T follicular helper cell (primary cell): ENCODE data around the gene ABHD12.

ENCODE experiments used
- DNase-seq: peaks from one replicate; pipeline ENCODE4 v3.0.0-alpha.2; 2020; ENCODE audit warnings: low read depth

Gene ABHD12

DNA sequence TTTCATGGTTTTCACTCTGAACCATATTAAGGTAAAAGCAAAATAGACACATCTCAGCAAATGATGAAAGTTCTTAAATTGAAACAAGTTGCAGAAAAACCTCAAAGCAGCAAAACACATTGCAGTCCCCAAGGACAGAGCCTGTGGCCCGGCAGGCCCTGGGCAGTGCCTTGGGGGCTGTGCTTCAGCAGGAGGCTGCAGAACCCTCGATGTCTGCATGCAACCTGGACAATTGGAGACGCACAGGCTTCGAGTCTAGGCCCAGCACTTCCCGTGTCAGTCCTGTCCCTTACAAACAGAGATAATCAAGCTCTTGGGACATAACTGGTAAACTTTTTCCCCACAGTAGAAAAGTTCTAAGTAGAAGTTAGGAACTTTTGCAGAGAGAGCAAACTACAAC is 133.5 kb downstream of the ABHD12 start:
- DNase-seq, result no peak

DNA sequence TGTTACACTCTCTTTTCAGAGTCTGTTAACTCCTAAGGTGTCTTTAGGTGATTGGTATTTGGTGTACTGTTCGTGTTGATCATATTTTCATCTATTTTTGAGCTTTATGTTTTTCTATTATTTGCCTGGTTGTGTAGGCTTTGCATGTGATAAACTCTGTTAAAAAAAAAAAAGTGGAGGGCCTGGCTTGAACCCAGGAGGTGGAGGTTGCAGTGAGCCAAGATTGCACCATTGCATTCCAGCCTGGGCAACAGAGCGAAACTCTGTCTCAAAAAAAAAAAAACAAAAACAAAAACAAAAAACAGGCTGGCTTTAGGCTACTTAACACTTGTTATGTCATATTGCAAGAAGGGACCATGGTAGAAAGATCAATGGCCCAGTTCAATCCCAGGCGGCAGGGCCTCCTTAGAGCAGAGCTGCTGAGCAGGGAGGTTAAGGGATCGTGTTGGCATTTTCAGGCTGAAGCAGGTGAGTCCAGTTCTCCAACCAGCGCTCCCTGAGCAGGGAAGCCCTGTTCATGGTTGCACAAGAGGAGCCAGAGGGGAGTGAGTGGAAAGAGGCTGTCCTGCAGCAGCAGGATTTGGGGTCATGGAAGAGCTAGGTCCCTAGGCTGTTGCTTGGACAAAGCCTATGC is 134.3 kb downstream of the ABHD12 start:
- no peak for DNase-seq

DNA sequence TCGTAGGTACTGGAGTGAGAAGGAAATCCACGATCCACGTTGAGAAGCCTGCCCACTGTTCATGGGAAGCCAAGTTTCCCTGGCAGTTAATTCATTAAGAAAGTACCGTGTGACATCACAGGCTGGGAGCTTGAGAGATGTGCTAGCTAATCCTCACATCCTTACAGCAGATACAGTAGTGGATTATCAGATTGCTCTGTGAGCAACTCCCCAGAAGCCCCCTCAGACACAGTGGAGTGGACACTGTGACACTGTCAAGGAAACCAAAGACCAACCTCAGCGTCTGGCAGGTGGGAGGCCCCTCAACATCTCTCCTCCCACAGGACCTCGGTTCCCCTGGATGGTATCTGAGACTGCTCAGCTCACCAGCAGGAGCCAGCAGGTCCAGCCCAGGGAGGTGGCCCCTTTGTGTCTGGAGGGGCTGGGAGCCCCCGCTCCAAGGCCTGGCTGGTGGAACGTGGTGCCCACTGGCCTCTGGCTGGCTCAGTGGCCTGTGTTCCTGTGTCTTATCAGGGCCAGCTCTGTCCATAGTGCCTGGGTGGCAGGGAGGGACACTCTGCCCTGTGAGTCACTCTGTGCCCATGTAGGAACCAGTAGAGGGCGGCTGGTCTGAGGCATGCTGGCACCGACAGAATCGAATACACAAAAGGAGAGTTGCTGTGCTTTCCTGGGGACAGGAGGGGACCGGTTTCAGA is 135.5 kb downstream of the ABHD12 start:
- no peak for DNase-seq

DNA sequence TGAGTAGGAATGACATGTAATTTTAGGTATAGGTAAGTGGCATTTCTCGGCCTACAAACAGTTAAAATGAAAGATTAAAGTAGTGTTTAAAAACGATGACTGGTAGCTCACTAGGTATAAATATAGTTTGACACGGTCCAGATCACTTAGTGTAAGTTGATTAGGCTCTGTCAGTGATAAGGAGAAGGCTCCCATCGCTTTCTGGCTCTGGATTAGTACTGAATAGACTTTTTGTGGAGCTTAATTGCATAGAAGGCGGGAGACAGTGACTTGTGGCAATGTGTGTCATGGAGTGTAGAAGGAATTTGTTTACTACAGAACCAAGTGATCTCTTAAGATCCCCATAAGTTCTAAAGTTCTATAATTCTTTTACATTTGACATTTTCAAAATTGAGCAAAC is 136.1 kb downstream of the ABHD12 start:
- no peak for DNase-seq

DNA sequence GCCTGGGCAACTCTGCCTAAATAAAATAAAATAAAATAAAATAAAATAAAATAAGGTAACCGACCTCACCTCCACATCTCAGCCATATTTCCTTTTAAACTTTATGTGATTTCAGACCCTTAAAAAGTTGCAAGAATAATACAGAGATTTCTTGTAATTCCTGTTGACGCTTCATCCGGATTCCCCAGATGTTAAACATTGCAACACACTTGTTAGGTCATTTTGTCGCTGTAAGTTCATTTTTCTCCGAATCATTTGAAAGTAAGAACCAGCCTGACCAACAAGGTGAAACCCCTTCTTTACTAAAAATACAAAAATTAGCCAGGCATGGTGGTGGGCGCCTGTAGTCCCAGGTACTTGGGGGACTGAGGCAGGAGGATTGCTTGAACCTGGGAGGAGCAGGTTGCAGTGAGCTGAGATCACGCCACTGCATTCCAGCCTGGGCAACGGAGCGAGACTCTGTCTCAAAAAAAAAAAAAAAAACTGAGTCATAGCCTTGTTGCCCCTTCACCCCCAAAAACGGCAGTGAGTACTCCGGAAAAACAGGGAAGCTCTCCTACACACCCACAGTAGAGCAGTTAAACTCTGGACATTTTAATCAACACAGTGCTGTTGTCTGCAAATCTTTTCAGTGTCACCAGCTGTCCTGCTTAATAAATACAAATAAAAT is 136.9 kb downstream of the ABHD12 start:
- DNase-seq, result no peak

DNA sequence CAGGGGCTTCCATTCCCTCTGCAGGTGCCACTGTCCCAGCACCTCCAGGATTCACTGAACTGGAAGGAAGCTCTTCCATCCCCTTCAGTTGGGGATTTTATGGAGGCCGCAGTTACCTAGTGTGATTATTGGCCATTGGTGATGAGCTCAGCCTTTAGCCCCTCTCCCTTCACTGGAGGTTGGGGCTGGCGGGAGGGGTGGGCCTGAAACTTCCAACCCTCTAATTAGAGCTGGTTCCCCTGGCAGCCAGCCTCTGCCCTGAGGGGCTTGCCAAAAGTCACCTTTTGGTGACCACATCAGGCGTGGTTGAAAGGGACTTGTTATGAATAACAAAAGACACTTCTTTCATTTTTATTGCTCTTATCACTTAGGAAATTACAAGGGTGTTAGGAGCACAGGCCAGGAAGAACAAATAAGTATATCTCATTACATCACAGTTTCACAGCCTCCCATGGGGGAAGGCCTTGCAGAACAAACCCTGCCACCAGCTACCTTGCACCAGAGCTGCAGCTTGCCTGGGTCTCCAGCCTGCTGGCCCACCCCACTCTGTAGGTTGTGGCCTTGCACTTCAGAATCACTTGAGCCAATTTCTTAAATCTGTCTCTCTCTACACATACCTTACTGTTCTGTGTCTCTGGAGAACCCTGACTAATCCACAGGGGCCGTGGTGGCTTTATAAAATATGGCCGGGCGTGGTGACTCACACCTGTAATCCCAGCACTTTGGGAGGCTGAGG is 137.8 kb downstream of the ABHD12 start:
- no peak for DNase-seq

DNA sequence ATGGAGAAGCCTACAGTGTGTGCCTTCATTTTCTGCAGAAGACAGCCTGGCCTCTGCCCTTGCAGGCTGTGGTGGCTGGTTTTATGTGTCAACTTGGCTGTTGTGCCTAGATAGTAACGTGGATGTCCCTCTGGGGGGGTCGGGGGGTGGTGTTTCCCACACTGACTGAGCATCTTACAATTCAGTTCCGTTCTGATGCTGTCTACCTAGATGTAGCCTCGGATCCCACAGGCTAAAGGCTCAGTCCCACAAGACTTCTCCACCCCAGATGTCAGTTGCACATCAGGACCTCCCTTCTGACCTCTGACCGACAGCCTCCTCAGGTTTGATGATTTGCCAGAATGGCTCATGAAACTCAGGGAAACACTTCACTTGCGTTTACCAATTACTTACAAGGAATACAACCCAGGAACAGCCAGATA is 138.4 kb downstream of the ABHD12 start:
- DNase-seq, result no peak

DNA sequence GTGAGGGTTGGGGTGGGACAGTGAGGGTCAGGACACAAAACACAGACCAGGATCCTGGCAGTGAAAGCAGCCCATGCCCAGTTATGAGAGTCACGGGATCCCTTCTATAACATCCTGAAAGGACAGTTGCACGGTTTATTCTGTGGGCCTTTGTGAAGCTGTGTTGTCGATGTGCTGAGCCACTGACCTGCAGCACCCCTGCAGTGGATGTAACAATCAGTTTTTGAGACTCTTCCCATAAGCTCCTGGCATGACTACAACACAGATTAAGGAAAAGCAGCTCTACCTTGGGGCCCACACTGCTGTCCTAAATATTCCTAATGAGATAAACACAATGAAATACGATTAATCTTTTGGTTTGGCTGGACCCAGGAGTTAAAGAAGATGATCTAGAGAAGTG is 139.1 kb downstream of the ABHD12 start:
- no peak for DNase-seq

DNA sequence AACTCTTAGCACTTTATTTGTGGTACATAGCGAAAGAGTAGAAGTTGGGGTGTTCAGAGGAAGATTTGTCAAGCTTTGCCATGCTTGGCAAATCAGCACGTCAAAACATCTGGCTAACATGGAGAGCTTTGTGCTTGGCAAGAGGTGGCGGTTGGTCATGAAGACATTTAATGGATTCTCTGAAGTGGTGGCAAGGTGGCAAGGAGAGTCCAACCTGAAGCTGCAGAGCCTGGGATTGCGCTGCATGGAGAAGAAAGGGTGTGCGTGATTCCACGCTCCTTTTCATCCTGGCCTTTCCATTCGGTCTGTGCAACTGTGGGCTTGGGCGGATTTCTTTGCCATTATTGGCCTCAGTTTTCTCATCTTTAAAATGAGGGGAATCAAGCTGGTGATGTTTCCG is 139.6 kb downstream of the ABHD12 start:
- no peak for DNase-seq

DNA sequence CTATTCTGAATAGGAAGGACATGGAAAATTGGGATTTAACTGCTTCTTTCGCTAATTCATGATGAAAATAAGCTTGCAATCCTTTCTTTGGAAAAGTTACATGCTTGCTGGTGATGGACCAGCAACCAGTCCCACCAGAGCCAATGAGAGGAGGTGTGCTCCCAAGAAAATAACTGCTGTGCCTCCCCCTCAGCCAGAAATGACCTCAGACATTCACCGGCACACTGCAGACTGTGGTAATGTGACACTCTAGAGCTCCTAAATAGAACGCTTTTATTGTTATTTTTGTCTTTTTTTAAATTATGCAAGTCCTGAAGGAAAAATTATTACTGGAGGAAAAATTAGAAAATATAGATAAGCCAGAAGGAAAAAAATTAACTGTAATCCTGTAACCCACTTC is 140.1 kb downstream of the ABHD12 start:
- no peak for DNase-seq
